HG03064 (cell line): Measurements from ENCODE around the gene SCYGR6.
A peak's percentile ranks its signal among the peaks of the same experiment; 100 is the strongest.
"Not testable (repeated sequence)": the region's sequence is repeated elsewhere in the genome, so short reads cannot be mapped to it uniquely, and the experiment has no call there.

Experiments
- ATAC-seq: cut with Tn5 transposase; IDR thresholded peaks from one replicate; pipeline ENCODE4 v1.9.1; 2021; ENCODE audit warnings: low read depth; ENCODE audit not compliant: unreplicated experiment

Gene SCYGR6

GRCh38 chr2:227724394-227725039 lies at the start of gene SCYGR6:
TSS of gene SCYGR6 (minus strand) at chr2:227724757. CDS start at chr2:227724757, 0 bp downstream.
- no peak for ATAC-seq

GRCh38 chr2:227774011-227774624 lies 49.6 kb upstream of the SCYGR6 start:
- ATAC-seq: no peak

- no peak for ATAC-seq
Measured at GRCh38 chr2:227772932-227773331, 48.4 kb upstream of the SCYGR6 start.

GRCh38 chr2:227772197-227772661 lies 47.7 kb upstream of the SCYGR6 start:
- no peak for ATAC-seq

- no peak for ATAC-seq
Measured at GRCh38 chr2:227767830-227768229, 43.3 kb upstream of the SCYGR6 start.

GRCh38 chr2:227766373-227766883 lies 41.9 kb upstream of the SCYGR6 start:
- ATAC-seq: peak; percentile 98

GRCh38 chr2:227765788-227766372 lies 41.3 kb upstream of the SCYGR6 start:
- ATAC-seq: no peak

GRCh38 chr2:227761740-227762476 lies 37.4 kb upstream of the SCYGR6 start:
- no peak for ATAC-seq

GRCh38 chr2:227759411-227760118 lies 35.0 kb upstream of the SCYGR6 start:
- no peak for ATAC-seq

GRCh38 chr2:227756261-227756660 lies 31.7 kb upstream of the SCYGR6 start:
- not testable (repeated sequence) for ATAC-seq

- ATAC-seq: no peak
Measured at GRCh38 chr2:227748079-227748478, 23.5 kb upstream of the SCYGR6 start.

- no peak for ATAC-seq
Measured at GRCh38 chr2:227745594-227745993, 21.0 kb upstream of the SCYGR6 start, which contains the start of gene SCYGR8. TSS of gene SCYGR8 (plus strand) at chr2:227745894. CDS start at chr2:227745894, 0 bp downstream.

- not testable (repeated sequence) for ATAC-seq
Measured at GRCh38 chr2:227740705-227741104, 16.1 kb upstream of the SCYGR6 start.

GRCh38 chr2:227739351-227739750 lies 14.8 kb upstream of the SCYGR6 start:
- no peak for ATAC-seq

- no peak for ATAC-seq
Measured at GRCh38 chr2:227728035-227728434, 3.5 kb upstream of the SCYGR6 start, which contains the start of gene SCYGR7. TSS of gene SCYGR7 (plus strand) at chr2:227728335. CDS start at chr2:227728335, 0 bp downstream.

GRCh38 chr2:227722821-227723220 lies 1.7 kb downstream of the SCYGR6 start:
- not testable (repeated sequence) for ATAC-seq

- ATAC-seq: no peak
Measured at GRCh38 chr2:227720680-227721079, 3.9 kb downstream of the SCYGR6 start.

- no peak for ATAC-seq
Measured at GRCh38 chr2:227719641-227720040, 4.9 kb downstream of the SCYGR6 start.

GRCh38 chr2:227717687-227718567 lies 6.6 kb downstream of the SCYGR6 start, which contains the start of gene SLC19A3:
TSS of gene SLC19A3 (minus strand) at chr2:227718028. CDS start at chr2:227702318, 15,710 bp downstream.
- no peak for ATAC-seq
